Suprapubic skin (tissue), 3 donors: Measurements from ENCODE around the gene NKAIN2.

Experiments used
- EP300 ChIP-seq: sonication (generic); formaldehyde crosslinking; IDR thresholded peaks from one replicate; pipeline ENCODE4 v1.6.1; 2017; ENCODE audit warnings: antibody characterized with exemption
- POLR2A ChIP-seq, 2 donors: fragments of 450-650 bp; IDR thresholded peaks; one replicate each; pipeline ENCODE4 v1.6.1; 2017; ENCODE audit warnings: antibody characterized with exemption in 2 of 2, mild to moderate bottlenecking in 2 of 2, moderate library complexity in 2 of 2
- TF ChIP-seq, protein P1 (sequence below), 2 donors: fragments of 200-600 bp in 1 of 2; fragments of 450-650 bp in 1 of 2; sonication (generic) in 1 of 2; IDR thresholded peaks; one replicate each; pipeline ENCODE4 v1.5.1; 2016 to 2019; ENCODE audit warnings: antibody characterized with exemption in 2 of 2, mild to moderate bottlenecking in 1 of 2, moderate library complexity in 1 of 2

DNA sequence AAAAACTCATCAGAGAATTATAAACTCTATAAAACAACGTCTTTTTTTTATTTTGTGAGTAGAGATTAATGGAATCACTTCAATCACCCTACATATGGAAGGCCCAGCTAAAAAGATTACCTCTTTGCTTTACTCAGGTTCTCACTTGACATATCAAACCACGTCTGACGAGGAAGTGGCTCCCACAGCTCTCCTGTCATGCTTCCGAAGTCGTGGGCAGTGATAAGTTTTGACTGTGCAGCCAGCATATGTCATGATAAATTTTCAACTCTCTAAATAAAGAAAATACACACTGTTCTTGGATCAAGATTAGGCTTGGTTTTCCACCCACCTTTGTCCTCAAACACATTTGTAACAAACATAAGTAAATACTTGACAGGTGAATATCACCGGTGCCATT is 879.1 kb downstream of the NKAIN2 start:
- TF ChIP-seq, protein P1, sequence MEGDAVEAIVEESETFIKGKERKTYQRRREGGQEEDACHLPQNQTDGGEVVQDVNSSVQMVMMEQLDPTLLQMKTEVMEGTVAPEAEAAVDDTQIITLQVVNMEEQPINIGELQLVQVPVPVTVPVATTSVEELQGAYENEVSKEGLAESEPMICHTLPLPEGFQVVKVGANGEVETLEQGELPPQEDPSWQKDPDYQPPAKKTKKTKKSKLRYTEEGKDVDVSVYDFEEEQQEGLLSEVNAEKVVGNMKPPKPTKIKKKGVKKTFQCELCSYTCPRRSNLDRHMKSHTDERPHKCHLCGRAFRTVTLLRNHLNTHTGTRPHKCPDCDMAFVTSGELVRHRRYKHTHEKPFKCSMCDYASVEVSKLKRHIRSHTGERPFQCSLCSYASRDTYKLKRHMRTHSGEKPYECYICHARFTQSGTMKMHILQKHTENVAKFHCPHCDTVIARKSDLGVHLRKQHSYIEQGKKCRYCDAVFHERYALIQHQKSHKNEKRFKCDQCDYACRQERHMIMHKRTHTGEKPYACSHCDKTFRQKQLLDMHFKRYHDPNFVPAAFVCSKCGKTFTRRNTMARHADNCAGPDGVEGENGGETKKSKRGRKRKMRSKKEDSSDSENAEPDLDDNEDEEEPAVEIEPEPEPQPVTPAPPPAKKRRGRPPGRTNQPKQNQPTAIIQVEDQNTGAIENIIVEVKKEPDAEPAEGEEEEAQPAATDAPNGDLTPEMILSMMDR (IDR thresholded peaks at IDR 0.05): no peak
- no peak for TF ChIP-seq POLR2A (IDR thresholded peaks at IDR 0.05)
- no peak for TF ChIP-seq EP300
